Measurements from ENCODE around the gene KANK2.

GRCh38 chr19:11115042-11115441 lies 82.3 kb downstream of the KANK2 start:
- TF ChIP-seq CTCF (IDR thresholded peaks at IDR 0.05), result no peak
- no peak for TF ChIP-seq POLR2A (IDR thresholded peaks at IDR 0.05)

All from uterus (tissue), 2 donors.